PC-9 (cell line): ENCODE data around the gene ANKS1B. TPM values are rescaled to one million over a fixed set of nuclear protein-coding genes. Genes with fewer than 3 reads are reported as not detected.

Experiments used
- BruUV-seq: library from RNA; stranded (reverse); fragments of 400-500 nt; replicated peaks from 2 replicates; lab custom pipeline; 2021; lab: Mats Ljungman, UMichigan
- CTCF ChIA-PET: fragments of 300-600 bp; sonication (Branson Sonifier 250); formaldehyde crosslinking; loops from one replicate; lab custom pipeline; 2022; ENCODE audit warnings: antibody characterized with exemption; lab: Charles Lee
- POLR2A ChIA-PET: fragments of 300-600 bp; sonication (Branson Sonifier 250); formaldehyde crosslinking; loops from one replicate; lab custom pipeline; 2022; ENCODE audit warnings: antibody characterized with exemption; ENCODE audit not compliant: unreplicated experiment; lab: Charles Lee
- DNase-seq, 2 experiments: peaks; one replicate each; pipeline versions ENCODE4 v3.0.0 to v3.0.0-alpha.2; 2015 to 2022; ENCODE audit warnings: mixed read lengths in 1 of 2
- H2AFZ ChIP-seq: fragments of 200-600 bp; sonication (generic); 2 replicates; pipeline ENCODE4 v1.8.1; 2017; ENCODE audit warnings: antibody characterized with exemption
- H3F3A ChIP-seq: fragments of 200-600 bp; sonication (generic); 2 replicates; pipeline ENCODE4 v1.8.1; 2017; ENCODE audit warnings: antibody characterized with exemption, mild to moderate bottlenecking, low read depth; ENCODE audit not compliant: insufficient read depth
- H3K27ac ChIP-seq: fragments of 200-600 bp; sonication (generic); 2 replicates; pipeline ENCODE4 v1.6.1; 2016; ENCODE audit warnings: mixed run types
- H3K27me3 ChIP-seq: fragments of 200-600 bp; sonication (generic); 2 replicates; pipeline ENCODE4 v1.6.1; 2016; ENCODE audit warnings: low read depth, mixed run types; ENCODE audit not compliant: insufficient read depth
- H3K36me3 ChIP-seq: fragments of 200-600 bp; sonication (generic); 2 replicates; pipeline ENCODE4 v1.6.1; 2016; ENCODE audit warnings: low read depth, mixed run types
- H3K4me1 ChIP-seq: fragments of 200-600 bp; sonication (generic); replicated peaks from 2 replicates; pipeline ENCODE4 v1.6.1; 2016; ENCODE audit warnings: mixed run types; ENCODE audit not compliant: insufficient read depth
- H3K4me2 ChIP-seq: fragments of 200-600 bp; sonication (generic); 2 replicates; pipeline ENCODE4 v1.6.1; 2017; ENCODE audit warnings: mixed run types
- H3K4me3 ChIP-seq: fragments of 200-600 bp; sonication (generic); 2 replicates; pipeline ENCODE4 v1.6.1; 2016; ENCODE audit warnings: mixed run types
- H3K79me2 ChIP-seq: fragments of 200-600 bp; sonication (generic); 2 replicates; pipeline ENCODE4 v1.6.1; 2017; ENCODE audit warnings: low read depth, mixed run types
- H3K9me2 ChIP-seq: fragments of 200-600 bp; sonication (generic); 2 replicates; pipeline ENCODE4 v1.8.1; 2017; ENCODE audit warnings: mild to moderate bottlenecking; ENCODE audit not compliant: insufficient read depth
- H3K9me3 ChIP-seq: fragments of 200-600 bp; sonication (generic); 2 replicates; pipeline ENCODE4 v1.8.1; 2016; ENCODE audit warnings: low read depth; ENCODE audit not compliant: insufficient read depth
- H4K20me1 ChIP-seq: fragments of 200-600 bp; sonication (generic); 2 replicates; pipeline ENCODE4 v1.8.1; 2017; ENCODE audit not compliant: insufficient read depth
- EZH2 ChIP-seq: fragments of 200-600 bp; sonication (generic); IDR thresholded peaks from 2 replicates; pipeline ENCODE4 v1.8.0; 2017; ENCODE audit warnings: antibody characterized with exemption, low read depth
- intact Hi-C: fragments of 100-400 bp; cut with micrococcal nuclease; formaldehyde crosslinking; loops from one replicate; pipeline ENCODE4 v1.10.0; 2022; ENCODE audit not compliant: unreplicated experiment
- total RNA-seq: library from RNA; stranded (reverse); gene quantifications from 2 replicates; pipeline ENCODE4 v1.2.3, GENCODE V29; 2021
- TF ChIP-seq, protein P1 (sequence below): fragments of 200-600 bp; sonication (generic); conservative IDR thresholded peaks from 2 replicates; pipeline ENCODE4 v1.6.1; 2017; ENCODE audit warnings: mixed run types, antibody characterized with exemption, mild to moderate bottlenecking, moderate library complexity

The ANKS1B gene
- total RNA-seq, 1 experiment from 2014 or later, result not detected

DNA sequence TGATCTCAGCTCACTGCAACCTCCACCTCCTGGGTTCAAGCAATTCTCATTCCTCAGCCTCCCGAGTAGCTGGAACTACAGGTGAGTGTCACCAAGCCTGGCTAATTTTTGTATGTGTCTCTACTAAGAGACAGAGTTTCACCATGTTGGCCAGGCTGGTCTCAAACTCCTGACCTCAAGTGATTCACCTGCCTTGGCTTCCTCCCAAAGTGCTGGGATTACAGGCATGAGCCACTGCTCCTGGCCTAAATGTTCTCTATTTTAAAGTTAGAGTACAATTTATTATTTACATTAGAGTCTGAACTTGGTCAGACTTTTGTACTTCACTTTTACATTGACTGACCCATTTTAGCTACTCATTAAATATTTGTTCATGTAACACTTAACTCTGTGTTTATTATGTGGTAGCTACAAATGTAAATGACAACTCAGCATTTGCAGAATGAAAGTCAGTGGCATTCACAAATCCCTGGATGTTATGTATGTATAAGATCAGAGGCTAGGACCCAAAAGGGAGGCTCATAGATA lies 930.1 kb downstream of the ANKS1B start:
- Histone ChIP-seq H3K4me1 (no peaks in the 10 kb centered on the region), H3F3A (no peaks in the 10 kb centered on the region), H3K36me3 (no peaks in the 10 kb centered on the region), H3K9me3 (no peaks in the 10 kb centered on the region), H3K9me2 (no peaks in the 10 kb centered on the region), H3K4me3 (no peak overlapping the region), H2AFZ (no peak overlapping the region), H3K27me3 (peaks cover 14% of the 10 kb centered on the region; the same call in 1 of the 2 replicates), H3K4me2 (no peak overlapping the region), H3K79me2 (no peaks in the 10 kb centered on the region), H4K20me1 (no peaks in the 10 kb centered on the region), H3K27ac (no peak overlapping the region)
- intact Hi-C loops, result no loop called here
- TF ChIP-seq, protein P1, sequence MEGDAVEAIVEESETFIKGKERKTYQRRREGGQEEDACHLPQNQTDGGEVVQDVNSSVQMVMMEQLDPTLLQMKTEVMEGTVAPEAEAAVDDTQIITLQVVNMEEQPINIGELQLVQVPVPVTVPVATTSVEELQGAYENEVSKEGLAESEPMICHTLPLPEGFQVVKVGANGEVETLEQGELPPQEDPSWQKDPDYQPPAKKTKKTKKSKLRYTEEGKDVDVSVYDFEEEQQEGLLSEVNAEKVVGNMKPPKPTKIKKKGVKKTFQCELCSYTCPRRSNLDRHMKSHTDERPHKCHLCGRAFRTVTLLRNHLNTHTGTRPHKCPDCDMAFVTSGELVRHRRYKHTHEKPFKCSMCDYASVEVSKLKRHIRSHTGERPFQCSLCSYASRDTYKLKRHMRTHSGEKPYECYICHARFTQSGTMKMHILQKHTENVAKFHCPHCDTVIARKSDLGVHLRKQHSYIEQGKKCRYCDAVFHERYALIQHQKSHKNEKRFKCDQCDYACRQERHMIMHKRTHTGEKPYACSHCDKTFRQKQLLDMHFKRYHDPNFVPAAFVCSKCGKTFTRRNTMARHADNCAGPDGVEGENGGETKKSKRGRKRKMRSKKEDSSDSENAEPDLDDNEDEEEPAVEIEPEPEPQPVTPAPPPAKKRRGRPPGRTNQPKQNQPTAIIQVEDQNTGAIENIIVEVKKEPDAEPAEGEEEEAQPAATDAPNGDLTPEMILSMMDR, result no peak
- TF ChIP-seq EZH2, result no peak
- no TSS peak for BruUV-seq
- CTCF ChIA-PET, result no interaction called here
- POLR2A ChIA-PET, result no interaction called here
- DNase-seq, result no peak

DNA sequence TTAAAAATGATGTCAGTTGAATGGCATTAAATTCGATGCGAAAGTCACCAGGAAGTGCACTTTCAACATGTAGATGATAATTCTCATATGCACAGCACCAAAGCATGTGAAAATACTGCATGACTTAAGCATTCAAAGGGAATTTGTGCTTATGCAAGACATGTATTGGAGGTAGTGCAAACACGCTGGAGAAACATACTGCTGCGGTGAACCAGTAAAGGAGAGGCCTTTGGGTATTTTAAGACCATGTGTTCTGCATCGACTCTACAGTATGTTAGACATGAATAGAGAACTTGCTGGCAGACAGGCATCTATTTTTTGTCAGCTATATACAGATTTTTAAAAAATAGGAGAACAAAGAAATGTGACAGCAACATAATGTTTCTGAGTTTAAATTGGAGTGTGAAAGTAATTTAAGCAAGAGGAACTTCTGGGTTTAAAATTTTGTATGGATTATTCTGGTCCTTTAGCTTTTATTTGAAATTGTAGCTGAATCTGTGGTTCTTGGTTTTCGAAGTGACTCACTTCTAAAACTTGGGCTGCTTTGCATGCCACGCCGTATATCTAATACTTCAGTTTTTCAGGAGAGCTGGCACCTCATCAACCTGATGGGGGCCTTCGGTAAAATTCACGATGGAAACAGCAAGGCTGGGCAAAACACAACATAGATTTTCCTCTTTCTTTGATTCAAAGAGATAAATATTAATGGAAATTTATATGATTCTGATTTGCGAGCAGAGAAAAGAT lies 930.9 kb downstream of the ANKS1B start:
- Histone ChIP-seq H3K4me2 (no peak overlapping the region), H3K9me3 (no peaks in the 10 kb centered on the region), H3K9me2 (no peaks in the 10 kb centered on the region), H3F3A (no peaks in the 10 kb centered on the region), H2AFZ (no peak overlapping the region), H4K20me1 (no peaks in the 10 kb centered on the region), H3K79me2 (no peaks in the 10 kb centered on the region), H3K36me3 (no peaks in the 10 kb centered on the region), H3K27me3 (peaks cover 14% of the 10 kb centered on the region; the same call in 1 of the 2 replicates), H3K4me1 (no peaks in the 10 kb centered on the region), H3K27ac (no peak overlapping the region), H3K4me3 (no peak overlapping the region)
- intact Hi-C loops, result no loop called here
- CTCF ChIA-PET, result no interaction called here
- no peak for DNase-seq
- POLR2A ChIA-PET, result no interaction called here
- no TSS peak for BruUV-seq
- no peak for TF ChIP-seq EZH2
- TF ChIP-seq, protein P1, result no peak

DNA sequence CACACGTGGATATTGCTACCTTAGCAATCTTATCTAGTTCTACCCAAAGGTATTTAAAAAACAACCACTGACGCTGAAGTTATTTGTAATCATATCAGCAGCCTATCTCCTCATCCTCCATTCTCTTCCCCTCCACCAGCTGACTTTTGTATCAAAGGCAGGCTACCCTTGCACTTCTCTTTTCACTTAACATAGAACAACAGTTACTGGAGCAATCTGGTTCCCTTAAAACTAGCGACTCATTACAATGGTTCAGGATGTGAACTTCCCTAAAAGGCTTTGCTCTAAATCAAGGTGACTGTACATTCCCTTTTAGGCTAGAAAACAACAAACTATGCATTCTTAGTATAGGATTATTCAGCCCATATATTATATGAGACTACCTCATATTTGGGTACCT lies 935.0 kb downstream of the ANKS1B start:
- Histone ChIP-seq H4K20me1 (no peaks in the 10 kb centered on the region), H3F3A (no peaks in the 10 kb centered on the region), H3K27me3 (peaks cover 14% of the 10 kb centered on the region; the same call in 1 of the 2 replicates), H3K36me3 (no peaks in the 10 kb centered on the region), H3K27ac (no peak overlapping the region), H3K79me2 (no peaks in the 10 kb centered on the region), H3K9me2 (no peaks in the 10 kb centered on the region), H3K4me2 (no peak overlapping the region), H3K4me3 (no peak overlapping the region), H3K9me3 (no peaks in the 10 kb centered on the region; the same call in 1 of the 2 replicates), H2AFZ (no peak overlapping the region), H3K4me1 (no peaks in the 10 kb centered on the region)
- DNase-seq, result no peak
- ChIA-PET POLR2A (no interaction called here), CTCF (no interaction called here)
- TF ChIP-seq, protein P1, result no peak
- TF ChIP-seq EZH2, result no peak
- intact Hi-C loops, result loop anchor here (10.0 kb wide), 1 partner anchor 345 kb away; no protein-coding TSS in a partner anchor
- BruUV-seq, result no TSS peak
